ENCODE data around the gene PARD6G.

Gene PARD6G

DNA sequence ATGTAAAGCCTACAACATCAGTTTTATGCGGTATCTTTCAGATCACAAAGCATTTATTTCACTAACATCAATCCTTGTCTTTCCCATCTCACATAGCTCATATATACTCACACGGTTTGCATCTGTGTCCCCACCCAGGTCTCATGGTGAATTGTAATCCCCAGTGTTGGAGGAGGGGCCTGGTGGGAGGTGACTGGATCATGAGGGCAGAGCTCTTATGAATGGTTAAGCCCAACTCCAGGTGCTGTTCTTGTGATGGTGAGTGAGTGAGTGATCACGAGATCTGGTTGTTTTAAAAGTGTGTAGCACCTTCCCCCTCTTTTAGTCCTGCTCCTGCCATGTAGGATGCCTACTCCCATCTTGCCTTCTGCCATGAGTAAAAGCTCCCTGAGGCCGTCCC is 42.0 kb downstream of the PARD6G start:
- DNase-seq = no peak

DNA sequence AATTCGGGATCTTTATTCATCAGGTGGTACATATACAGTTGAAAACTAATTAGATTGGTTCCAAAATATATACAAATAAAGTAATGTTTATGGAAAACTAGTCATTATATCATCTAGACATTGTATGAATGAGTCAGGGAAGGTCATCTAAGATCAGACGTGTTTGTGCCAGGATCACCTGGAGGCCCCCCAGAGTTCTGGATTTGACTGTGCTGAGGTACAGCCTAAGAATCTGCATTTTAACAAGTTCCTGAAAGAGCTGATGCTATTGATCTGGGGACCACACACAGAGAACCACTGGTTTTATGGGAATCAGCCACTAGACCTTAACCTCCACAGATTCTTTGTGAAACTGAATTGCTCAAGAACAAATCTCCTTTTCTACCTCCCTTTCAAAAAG is 43.2 kb downstream of the PARD6G start:
- no peak for DNase-seq

DNA sequence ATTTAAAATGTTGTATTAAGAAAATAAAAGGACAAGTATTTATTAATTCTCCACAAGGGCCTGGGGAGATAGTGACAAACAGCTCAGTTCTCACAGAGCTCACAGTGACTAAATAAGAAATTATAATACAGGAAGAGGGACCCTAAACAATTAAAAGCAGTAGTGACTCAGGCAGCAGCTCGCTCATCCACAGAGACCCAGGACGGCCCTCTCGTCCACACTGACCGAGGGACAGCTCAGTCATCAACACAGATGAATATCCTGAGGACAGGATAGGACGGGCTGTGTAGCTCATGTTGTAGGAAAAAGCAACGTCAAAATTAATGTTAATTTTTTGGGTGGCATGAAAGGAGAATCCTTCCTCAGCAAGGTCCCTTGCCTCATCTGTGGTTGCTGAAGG is 44.1 kb downstream of the PARD6G start:
- no peak for DNase-seq

DNA sequence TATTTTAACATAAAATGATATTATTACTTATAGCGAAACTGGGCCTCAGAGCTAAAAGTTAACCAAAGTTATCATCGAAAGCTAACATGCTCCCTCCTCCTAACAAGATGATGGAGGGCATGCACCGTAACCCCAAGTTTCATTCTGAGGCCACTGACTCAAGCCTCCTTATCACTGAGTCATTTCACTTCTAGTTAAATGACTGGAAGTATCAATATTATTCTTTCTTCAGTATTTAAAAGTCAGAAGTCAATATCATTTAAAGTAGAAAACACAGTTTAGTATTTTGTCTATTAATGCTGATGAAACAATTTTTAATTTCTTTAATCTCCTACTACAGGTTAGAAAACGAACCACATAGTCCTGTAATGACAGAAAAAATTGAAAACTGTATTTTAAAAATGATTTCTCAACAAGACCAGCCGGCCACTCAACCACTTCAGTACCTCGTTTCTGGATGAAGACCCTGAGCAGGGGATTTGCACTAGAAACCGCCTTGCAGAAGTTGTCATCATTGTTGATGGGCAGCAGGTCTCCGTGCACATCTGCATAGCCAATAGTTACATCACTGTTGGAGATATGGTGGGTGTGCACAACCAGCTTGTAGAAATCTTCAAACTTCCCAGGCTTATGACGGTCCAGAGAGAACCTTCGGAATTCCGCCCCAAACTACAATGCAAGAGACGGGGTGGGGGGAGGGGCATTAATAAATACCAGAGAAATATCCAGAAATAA is 44.9 kb downstream of the PARD6G start:
- DNase-seq = no peak

DNA sequence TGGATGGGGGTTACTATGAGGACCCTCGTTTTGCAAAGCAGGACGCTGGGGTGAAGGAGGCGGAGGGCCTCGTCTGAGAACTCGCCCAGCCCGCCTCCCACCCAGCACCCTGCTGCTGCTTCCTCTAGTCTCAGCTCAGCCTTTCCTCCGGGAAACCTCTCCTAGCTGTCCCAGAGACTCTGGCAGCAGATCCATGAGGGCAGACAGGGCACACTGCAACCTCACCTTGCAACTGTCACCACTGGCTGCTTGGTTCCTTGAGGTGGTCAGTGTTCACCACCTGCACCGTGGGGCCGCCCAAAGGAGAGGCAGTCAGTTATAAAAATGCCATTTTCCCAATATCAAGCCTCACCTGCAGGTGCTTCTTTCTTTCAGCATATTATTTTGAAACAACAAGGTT is 45.6 kb downstream of the PARD6G start:
- DNase-seq = no peak

DNA sequence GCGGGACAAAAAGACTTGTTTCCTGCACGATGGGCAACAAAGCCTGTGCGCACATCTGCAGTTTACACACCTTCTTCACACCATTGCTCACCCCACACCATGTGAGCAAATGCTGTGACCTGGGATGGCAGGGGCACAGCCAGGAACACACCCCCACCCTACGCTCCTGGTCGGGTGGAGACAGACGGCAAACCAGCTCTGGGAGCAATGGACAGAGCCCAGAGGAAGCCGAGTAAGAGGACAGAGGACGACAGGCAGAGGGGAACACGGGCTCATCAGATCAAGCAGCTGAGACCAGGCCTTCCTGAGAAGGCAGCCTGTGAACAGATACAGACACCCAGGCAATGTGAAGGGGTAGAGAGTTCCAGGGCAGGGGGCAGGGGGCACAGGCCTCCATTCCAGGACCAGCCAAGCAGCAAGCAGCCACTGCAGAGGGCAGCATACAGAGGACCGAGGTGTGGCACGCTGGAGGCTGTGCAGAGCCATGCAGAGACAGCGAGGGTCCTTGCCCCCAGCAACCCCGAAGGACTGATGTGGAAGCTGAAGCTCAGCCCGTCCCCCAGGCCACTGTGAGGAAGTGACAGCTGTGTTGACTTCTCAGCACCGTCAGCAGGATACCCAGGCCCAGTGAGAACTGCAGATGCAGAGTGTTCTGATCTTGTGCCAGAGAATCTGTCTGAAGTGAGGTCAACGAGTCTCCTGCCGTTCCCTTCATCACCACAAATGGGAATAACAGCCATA is 46.2 kb downstream of the PARD6G start:
- DNase-seq = peak; percentile 82

DNA sequence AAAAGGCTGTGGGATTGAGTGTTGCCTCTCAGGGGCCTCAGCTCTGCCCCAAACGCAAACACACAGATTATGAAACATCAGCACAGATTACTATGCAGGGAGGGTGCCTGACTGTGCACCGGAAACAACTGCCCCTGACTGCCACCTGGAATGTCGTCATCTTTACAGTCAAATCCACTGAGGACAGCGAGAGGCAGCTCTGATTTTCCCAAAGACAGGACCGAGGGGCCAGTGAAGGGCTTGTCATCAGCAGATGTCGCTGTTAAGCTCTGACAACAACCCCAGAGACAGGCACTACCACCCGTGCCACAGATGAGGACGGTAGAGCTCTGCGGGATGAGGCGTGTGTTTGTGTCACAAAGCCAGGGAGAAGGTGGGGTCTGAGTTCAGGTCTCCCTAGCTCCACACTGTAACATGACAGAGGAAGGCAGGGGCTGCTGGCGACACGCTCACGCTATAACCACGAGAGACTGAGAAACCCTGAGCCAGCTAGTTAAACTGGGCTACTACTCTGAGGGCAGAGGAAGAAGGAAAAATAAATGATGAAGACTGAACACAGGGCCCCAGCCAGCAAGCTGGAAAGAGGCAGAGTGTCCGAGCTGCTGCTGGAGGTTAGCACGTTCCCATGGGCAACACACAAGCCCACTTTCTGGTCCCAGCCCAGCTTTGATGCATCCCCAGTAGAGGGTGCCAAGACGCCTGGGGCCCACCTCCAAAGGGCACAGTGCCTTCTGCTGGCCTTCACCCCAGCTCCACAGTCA is 47.0 kb downstream of the PARD6G start:
- peak; percentile 43 for DNase-seq

DNA sequence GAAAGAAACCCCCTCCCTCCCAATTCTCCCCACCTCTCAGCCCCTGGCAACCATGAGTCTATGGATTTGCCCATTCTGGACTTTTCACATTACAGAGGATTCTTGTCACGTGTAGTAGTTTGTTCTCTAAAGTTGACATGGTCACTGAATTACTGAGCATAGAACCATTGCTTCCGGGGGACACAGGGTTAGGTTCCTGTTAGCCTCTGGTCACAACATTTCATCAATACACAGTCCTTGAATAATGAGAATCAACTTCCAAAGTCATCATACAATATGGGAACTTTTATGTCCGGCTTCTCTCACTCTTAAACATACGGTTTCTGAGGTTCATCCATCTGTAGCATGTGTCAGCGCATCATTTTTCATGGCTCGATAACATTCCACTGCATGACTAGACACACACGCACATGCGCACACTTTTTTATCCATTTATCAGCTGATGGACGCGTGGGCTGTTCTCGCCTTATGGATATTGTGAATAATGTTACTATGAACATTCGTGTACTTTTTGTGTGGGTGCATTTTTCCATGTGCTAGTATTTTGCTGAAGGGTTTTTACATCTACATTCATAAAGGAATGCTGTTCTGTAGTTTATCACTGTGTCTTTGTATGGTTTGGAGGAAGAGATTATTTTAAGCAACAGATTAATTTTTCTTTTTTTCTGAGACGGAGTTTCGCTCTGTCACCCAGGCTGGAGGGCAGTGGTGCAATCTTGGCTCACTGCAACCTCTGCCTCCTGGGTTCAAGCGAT is 48.1 kb downstream of the PARD6G start:
- no peak for DNase-seq

- DNase-seq = no peak
Measured at GRCh38 chr18:80198391-80198790, 48.9 kb downstream of the PARD6G start.

GRCh38 chr18:80197528-80197927 is 49.8 kb downstream of the PARD6G start:
- no peak for DNase-seq

DNA sequence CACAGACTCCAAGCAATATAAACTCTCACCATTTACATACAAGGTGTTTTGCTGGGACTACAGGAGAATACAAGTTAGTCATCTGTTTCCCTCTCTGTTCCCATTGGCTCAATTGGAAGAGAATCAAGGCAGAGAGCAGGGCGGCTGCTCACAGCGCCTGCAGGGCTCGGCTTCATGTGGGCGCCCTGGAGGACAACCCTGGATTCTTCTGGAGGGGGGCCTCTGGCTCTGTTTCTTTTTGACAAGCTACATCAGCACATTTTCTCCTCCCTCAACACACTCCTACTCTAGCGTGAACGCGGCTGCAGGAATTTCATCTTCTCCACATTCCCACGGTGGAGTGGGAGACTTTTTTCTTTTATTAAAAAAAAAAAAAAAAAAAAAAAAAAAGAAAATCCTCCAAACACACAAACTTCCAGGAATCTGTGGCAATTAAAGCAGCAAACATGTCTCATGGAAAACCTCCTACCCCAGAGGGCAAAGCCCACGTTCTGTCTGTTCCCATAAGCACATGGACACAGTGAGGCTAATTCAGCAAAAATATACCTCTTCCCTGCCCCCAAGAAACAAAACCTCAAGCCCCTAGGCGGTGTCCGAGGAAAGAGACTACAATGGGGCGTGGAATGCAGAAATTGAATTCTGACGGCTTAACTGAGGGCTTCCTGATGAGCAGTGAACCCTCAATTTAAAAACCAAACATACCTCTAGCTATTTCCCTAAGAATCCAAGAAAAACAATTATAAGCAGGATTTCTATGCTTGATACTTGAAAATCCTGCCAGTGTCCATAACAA is 50.6 kb downstream of the PARD6G start:
- no peak for DNase-seq

DNA sequence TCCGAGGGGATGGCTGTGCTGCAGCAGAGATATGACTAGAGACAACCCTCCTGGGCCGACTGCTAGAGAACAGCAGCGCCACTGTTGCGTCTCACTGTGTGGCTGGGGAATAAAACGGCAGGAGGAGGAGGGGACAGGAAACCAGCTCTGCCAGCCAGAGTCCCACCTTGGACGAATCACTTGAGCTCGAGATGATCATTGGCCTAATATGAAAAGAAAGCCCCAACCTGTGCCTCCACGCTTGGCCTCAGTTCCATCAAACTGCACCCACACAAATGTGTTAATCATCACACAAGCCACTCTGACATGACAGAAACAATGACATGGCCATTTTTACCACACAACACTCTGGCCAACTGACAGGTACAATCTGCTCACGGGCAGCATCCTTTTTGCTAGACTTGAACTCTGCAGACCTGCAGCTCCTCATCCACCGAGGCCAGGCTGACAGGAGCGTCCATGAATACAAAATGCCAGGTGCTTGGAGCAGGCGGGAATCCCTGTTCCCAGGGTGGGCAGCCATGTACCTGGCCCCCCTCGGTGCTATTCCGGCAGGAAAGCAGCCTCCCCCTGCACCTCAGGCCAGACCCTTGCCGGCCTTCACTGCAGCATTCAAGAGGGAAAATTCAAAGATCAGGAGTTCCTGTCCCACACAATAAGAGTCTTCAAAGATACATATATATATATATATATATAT is 52.3 kb downstream of the PARD6G start:
- no peak for DNase-seq

- no peak for DNase-seq
Measured at GRCh38 chr18:80193701-80194100, 53.6 kb downstream of the PARD6G start.

- no peak for DNase-seq
Measured at GRCh38 chr18:80192653-80193385, 54.5 kb downstream of the PARD6G start.

GRCh38 chr18:80191907-80192652 is 55.2 kb downstream of the PARD6G start:
- DNase-seq = no peak

- DNase-seq = no peak
Measured at GRCh38 chr18:80191264-80191663, 56.0 kb downstream of the PARD6G start.

DNA sequence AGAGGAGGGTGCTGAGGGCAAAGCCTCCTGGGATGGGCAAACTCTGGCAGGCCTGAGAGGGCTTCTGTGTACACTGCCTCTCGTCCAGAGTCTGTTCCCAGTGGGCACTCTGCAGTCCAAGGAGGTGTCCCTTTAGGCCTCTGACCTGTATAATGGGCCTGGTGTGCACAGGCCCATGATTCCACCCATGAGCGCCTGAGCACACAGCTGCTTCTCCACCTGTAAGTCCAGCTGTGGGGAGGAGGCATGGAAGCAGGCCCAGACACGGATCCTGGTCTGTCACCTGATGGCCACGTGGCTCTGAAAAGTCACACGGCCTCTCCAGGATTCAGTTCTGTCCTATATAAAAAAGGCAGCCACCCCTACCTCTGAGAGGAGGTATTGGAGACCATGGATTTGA is 57.0 kb downstream of the PARD6G start:
- DNase-seq = no peak

GRCh38 chr18:80189531-80189865 is 57.8 kb downstream of the PARD6G start:
- DNase-seq = no peak

GRCh38 chr18:80188643-80189530 is 58.4 kb downstream of the PARD6G start:
- no peak for DNase-seq

Measured in NCI-H1092 (cell line).